Endothelial cell (in vitro differentiated cells): ENCODE results near the gene P2RY13. TPM values are rescaled to one million over a fixed set of nuclear protein-coding genes. Genes with fewer than 3 reads are reported as not detected.

Experiments used
- DNase-seq: peaks from one replicate; pipeline ENCODE4 v3.0.0; 2021; ENCODE audit warnings: low spot score
- H3K27ac Mint-ChIP-seq: one replicate; pipeline ENCODE4 v1.8.0; 2021; ENCODE audit warnings: mixed read lengths, inconsistent platforms; ENCODE audit not compliant: unreplicated experiment
- H3K27me3 Mint-ChIP-seq: one replicate; pipeline ENCODE4 v1.8.0; 2021; ENCODE audit warnings: mild to moderate bottlenecking, moderate library complexity, mixed read lengths, inconsistent platforms; ENCODE audit not compliant: unreplicated experiment
- H3K36me3 Mint-ChIP-seq: one replicate; pipeline ENCODE4 v1.8.0; 2021; ENCODE audit warnings: mild to moderate bottlenecking, low read depth, mixed read lengths, inconsistent platforms; ENCODE audit not compliant: unreplicated experiment
- H3K4me1 Mint-ChIP-seq: one replicate; pipeline ENCODE4 v1.8.0; 2021; ENCODE audit warnings: mild to moderate bottlenecking, mixed read lengths, inconsistent platforms; ENCODE audit not compliant: unreplicated experiment
- H3K4me3 Mint-ChIP-seq: one replicate; pipeline ENCODE4 v1.8.0; 2021; ENCODE audit warnings: mild to moderate bottlenecking, mixed read lengths, inconsistent platforms; ENCODE audit not compliant: unreplicated experiment
- H3K9me3 Mint-ChIP-seq: one replicate; pipeline ENCODE4 v1.8.0; 2021; ENCODE audit warnings: mixed read lengths, inconsistent platforms; ENCODE audit not compliant: unreplicated experiment
- total RNA-seq: library from RNA; stranded (reverse); fragmentation: NEBNext Ultra II Directional; extraction: Animal tissue kit (Norgen Biotek cat#: 25700); gene quantifications from one replicate; pipeline ENCODE4 v1.2.1, GENCODE V29; 2021; ENCODE audit not compliant: unreplicated experiment
- TF ChIP-seq, protein P1 (sequence below): fragments of 200-600 bp; sonication (generic); IDR thresholded peaks from one replicate; pipeline ENCODE4 v1.5.0; 2021; ENCODE audit warnings: antibody characterized with exemption; ENCODE audit not compliant: unreplicated experiment

The P2RY13 gene
- total RNA-seq, 1 donor from 2014 or later: not detected

DNA sequence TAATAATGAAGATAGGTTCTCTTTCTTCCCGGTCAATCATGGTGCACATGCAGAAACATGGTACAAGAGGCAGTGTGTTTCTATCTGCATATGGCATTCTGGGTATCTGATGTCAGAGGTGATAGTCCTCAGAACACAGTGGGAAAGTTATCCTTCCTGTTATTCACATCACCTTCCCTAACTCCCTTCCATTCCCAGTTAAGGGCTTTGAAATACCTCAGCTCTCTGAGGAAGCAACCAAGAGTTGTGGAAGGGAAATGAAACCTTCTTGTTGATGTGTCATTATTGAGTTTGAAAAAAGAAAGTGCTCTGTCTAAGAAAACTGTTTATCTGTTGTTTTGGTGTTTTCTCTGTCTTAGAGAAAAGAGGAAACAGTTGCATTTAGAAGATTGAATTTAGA lies 21.9 kb upstream of the P2RY13 start:
- no peaks in the 10 kb centered on the region for H3K9me3 Mint-ChIP-seq
- H3K4me1 Mint-ChIP-seq: peaks cover 23% of the 10 kb centered on the region
- peaks cover 3% of the 10 kb centered on the region for H3K27me3 Mint-ChIP-seq
- H3K36me3 Mint-ChIP-seq: no peaks in the 10 kb centered on the region
- TF ChIP-seq, protein P1, sequence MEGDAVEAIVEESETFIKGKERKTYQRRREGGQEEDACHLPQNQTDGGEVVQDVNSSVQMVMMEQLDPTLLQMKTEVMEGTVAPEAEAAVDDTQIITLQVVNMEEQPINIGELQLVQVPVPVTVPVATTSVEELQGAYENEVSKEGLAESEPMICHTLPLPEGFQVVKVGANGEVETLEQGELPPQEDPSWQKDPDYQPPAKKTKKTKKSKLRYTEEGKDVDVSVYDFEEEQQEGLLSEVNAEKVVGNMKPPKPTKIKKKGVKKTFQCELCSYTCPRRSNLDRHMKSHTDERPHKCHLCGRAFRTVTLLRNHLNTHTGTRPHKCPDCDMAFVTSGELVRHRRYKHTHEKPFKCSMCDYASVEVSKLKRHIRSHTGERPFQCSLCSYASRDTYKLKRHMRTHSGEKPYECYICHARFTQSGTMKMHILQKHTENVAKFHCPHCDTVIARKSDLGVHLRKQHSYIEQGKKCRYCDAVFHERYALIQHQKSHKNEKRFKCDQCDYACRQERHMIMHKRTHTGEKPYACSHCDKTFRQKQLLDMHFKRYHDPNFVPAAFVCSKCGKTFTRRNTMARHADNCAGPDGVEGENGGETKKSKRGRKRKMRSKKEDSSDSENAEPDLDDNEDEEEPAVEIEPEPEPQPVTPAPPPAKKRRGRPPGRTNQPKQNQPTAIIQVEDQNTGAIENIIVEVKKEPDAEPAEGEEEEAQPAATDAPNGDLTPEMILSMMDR: no peak
- DNase-seq: no peak
- H3K4me3 Mint-ChIP-seq: no peak overlapping the region
- H3K27ac Mint-ChIP-seq: peak overlapping the region; percentile 80

DNA sequence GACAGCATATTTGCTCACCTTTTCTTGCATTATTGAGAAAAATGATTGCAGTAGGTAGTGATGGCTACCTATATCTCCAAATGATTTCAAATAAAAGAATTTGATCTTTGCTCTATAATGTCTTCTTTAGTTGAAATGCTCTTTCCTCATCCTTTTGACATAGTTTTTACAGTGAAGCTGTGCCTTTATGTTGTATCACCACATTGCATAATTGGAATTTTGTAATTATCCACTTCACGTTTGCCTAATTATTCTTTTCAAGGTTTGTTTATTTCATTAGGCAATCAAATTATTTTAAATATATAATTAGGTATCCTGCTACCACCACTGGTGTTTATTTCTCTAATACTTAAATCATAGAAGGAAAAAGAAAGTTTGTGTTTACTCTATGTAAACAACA lies 21.3 kb upstream of the P2RY13 start:
- H3K27me3 Mint-ChIP-seq: peaks cover 3% of the 10 kb centered on the region

DNA sequence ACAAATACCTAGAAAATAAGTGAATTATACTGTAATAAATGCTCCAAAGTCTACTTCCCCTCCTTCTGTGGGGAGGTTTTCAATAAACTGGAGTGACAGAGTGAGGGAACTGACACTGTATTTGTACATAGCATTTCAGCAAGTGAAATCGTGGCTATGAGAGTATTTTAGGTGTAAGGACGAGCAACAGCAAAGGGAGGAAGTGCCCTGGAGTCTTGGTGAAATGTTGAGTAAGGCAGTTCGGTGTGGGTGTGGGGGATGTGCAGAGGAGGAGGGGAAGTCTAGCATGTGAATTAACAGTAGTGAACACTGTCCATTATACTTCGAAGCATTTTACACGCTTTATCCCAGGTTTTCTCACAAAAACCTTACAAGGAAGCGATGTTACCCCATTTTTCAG lies 18.1 kb upstream of the P2RY13 start:
- Mint-ChIP-seq H3K4me1 (peaks cover 23% of the 10 kb centered on the region), H3K9me3 (no peaks in the 10 kb centered on the region), H3K27ac (no peak overlapping the region), H3K27me3 (peaks cover 3% of the 10 kb centered on the region), H3K36me3 (no peaks in the 10 kb centered on the region), H3K4me3 (no peak overlapping the region)
- TF ChIP-seq, protein P1: no peak
- DNase-seq: no peak

More for the DNA sequence above, 21.3 kb upstream of the P2RY13 start:
- TF ChIP-seq, protein P1: no peak
- H3K9me3 Mint-ChIP-seq: no peaks in the 10 kb centered on the region
- no peaks in the 10 kb centered on the region for H3K36me3 Mint-ChIP-seq
- H3K4me3 Mint-ChIP-seq: no peak overlapping the region
- H3K4me1 Mint-ChIP-seq: peaks cover 23% of the 10 kb centered on the region
- H3K27ac Mint-ChIP-seq: no peak overlapping the region
- DNase-seq: no peak

DNA sequence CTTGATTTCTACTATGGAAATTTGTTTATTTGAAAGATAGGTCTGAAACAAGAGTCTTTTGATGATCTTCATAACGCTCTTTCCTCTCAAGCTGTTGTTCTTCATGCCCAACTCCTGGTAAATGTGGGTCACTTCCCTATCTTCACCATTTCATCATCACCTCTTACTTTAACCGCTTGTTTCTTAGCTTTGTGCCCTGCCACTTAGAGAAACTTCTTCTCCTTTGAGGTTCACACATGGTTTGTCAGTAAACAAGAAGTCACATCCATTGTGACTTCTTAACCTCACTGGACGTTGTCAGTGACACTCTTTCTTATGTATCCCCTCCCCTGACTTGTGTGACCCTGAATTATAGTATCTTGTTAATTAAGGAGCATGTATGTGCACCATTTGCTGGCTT lies 16.9 kb upstream of the P2RY13 start:
- TF ChIP-seq, protein P1: no peak
- H3K9me3 Mint-ChIP-seq: no peaks in the 10 kb centered on the region
- no peak overlapping the region for H3K27ac Mint-ChIP-seq
- no peak overlapping the region for H3K4me3 Mint-ChIP-seq
- H3K36me3 Mint-ChIP-seq: no peaks in the 10 kb centered on the region
- no peak for DNase-seq
- H3K27me3 Mint-ChIP-seq: peaks cover 3% of the 10 kb centered on the region
- H3K4me1 Mint-ChIP-seq: peaks cover 12% of the 10 kb centered on the region

DNA sequence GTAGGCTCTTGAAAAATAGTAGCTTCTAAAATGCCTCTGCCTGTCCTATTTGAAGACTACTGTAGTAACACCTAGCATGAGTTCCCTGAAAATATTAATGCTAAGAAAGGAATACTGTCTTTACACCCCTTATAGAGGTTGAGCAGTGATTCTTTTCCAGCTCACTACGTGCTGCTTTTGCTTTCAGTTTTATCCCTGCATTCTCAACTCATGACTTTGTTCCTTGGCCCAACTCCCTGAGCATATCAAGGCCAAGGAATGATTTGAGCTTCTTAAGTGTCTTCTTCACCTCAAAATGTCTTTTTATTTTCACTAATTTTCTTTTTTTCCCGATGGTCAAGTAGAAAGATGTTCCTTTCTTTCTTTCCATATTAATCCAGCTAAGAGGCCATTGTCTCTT lies 16.5 kb upstream of the P2RY13 start:
- Mint-ChIP-seq H3K36me3 (no peaks in the 10 kb centered on the region), H3K9me3 (no peaks in the 10 kb centered on the region), H3K4me1 (peaks cover 10% of the 10 kb centered on the region), H3K27ac (no peak overlapping the region), H3K27me3 (peaks cover 3% of the 10 kb centered on the region), H3K4me3 (no peak overlapping the region)
- DNase-seq: no peak
- TF ChIP-seq, protein P1: no peak
